Lower leg skin (tissue), 4 donors: ENCODE results near the gene REL. TPM values are rescaled to one million over a fixed set of nuclear protein-coding genes. Genes with fewer than 3 reads are reported as not detected.

Source experiments
- DNase-seq, 2 donors: peaks; one replicate each; pipeline ENCODE4 v3.0.0-alpha.2; 2019; ENCODE audit warnings: low spot score in 2 of 2
- H3K4me3 ChIP-seq: fragments of 200-600 bp; sonication (generic); 2 replicates; pipeline ENCODE4 v1.5.1; 2017; ENCODE audit warnings: mild to moderate bottlenecking, low read depth; ENCODE audit not compliant: poor library complexity, severe bottlenecking
- POLR2A ChIP-seq, 2 donors: fragments of 450-650 bp; IDR thresholded peaks; one replicate each; pipeline ENCODE4 v1.6.1; 2016 to 2017; ENCODE audit warnings: antibody characterized with exemption in 2 of 2, mild to moderate bottlenecking in 1 of 2, moderate library complexity in 1 of 2
- WGBS, 2 donors: methylation state at CpG; one replicate each; pipeline ENCODE4 v1.1.5; 2018; 5-methylcytosine and 5-hydroxymethylcytosine counted together
- intact Hi-C: fragments of 100-400 bp; cut with DNase I; formaldehyde crosslinking; loops from one replicate; pipeline ENCODE4 v1.15.0; 2023; ENCODE audit warnings: low total_unique reads
- total RNA-seq, 4 donors: library from RNA; depleted of rRNA; stranded (reverse); fragments of >200 nt; gene quantifications; one replicate each; pipeline ENCODE4 v1.1.0, GENCODE V29; 2016
- TF ChIP-seq, protein P1 (sequence below), 3 donors: fragments of 450-650 bp; IDR thresholded peaks; one replicate each; pipeline ENCODE4 v1.5.1; 2016; ENCODE audit warnings: antibody characterized with exemption in 3 of 3, mild to moderate bottlenecking in 3 of 3, moderate library complexity in 2 of 3

Gene REL
- total RNA-seq, 4 donors from 2014 or later, result 33.8 to 56.2 (median 41.2) TPM

DNA sequence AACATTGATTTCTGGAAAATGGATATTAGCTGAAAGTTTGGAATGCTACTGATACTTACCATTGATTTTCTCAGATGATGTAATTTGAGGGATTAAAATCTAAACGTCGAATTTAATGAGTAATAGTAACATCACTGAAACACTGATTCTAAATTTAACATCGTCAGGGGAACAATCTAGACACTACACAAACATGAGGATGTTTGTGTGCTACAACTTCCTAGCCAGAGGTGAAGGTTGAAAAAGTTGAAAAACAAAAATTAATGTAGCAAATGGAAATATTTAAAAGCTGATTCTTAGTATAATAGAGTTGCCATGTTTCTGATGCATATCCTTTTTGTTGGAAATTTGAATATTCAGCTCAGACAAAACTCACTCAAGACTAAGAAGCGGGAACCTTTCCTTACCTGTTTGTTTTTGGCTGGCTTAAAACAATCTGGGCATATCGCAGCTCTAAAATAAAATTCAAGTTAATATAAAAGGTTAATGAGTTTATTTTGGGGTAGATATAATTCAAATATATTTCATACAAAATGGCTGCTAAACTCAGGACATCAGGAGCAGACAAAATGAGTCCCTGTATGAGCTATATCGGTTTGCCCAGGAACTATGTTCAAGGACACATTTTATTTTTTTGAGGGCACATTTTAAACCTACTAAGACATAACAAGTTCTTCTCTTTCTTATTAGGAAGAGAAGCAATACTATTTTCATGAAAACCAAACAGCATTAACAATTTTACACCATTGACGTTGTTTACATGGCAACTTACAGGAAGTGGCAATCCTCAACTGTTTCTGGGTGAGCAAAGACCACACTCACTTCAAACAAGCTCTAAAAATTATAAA lies 83.5 kb downstream of the REL start:
- intact Hi-C loops, result no loop called here
- no peak for TF ChIP-seq POLR2A (IDR thresholded peaks at IDR 0.05)
- 63 to 67% methylated on average over 7 of the region's 7 CpGs for WGBS, 2 donors

DNA sequence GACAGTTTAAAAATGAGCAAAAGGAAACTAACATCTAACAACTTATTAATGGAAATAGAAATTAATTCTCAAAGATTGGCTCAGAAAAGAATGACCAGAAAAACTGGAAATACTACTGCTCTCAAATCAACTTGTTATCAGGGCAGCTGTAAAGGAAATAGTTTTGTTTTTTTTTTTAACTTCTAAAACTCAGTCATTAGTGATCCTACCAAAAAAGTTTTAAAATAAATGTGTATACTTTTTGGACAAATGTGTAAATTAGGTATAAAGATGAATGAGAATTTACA lies 84.1 kb downstream of the REL start:
- TF ChIP-seq, protein P1, sequence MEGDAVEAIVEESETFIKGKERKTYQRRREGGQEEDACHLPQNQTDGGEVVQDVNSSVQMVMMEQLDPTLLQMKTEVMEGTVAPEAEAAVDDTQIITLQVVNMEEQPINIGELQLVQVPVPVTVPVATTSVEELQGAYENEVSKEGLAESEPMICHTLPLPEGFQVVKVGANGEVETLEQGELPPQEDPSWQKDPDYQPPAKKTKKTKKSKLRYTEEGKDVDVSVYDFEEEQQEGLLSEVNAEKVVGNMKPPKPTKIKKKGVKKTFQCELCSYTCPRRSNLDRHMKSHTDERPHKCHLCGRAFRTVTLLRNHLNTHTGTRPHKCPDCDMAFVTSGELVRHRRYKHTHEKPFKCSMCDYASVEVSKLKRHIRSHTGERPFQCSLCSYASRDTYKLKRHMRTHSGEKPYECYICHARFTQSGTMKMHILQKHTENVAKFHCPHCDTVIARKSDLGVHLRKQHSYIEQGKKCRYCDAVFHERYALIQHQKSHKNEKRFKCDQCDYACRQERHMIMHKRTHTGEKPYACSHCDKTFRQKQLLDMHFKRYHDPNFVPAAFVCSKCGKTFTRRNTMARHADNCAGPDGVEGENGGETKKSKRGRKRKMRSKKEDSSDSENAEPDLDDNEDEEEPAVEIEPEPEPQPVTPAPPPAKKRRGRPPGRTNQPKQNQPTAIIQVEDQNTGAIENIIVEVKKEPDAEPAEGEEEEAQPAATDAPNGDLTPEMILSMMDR (IDR thresholded peaks at IDR 0.05), result no peak
- no peak for TF ChIP-seq POLR2A (IDR thresholded peaks at IDR 0.05)

More for the DNA sequence above, 83.5 kb downstream of the REL start:
- no peak for DNase-seq
- no peak overlapping the region for H3K4me3 ChIP-seq

DNA sequence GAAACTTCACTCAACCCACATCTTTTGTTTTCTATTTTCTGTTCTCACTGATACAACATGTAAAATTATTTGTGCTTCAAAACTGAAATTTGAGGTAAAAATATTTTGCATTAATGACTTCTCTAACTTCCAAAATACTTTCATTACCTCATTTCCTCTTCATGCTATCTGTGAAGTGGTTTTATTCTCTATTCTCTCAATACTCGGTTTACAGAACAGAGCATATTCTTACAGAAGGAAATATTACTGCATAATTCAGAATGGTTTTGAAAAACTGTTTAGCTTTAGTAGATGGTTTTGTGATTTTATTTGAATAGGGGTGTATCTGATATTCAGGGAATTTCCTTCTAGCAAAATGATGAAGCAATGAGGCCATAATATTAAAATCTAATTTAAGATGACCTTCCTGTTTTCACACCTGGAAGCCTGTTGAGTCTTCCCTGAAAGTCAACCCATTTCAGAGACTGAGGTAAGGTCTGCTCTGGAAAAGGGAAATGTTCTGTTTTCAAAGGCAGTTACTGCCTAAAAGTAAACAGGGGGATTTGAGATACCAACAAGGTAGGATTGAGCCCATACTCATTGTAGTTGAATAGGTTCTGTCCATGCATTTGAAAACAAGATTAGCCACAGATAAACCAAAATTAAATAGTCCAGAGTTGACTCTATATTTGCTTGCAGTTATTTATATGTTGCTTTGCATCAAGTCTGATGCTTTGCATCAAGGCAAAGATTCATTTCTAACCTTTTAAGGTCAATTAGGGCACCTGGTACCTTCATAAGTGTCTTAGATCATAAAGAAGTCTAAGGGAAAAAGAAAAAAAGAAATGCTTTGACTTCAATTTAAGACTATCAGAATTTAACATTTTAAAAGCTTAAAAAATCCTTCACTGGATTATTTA lies 85.4 kb downstream of the REL start:
- DNase-seq, result no peak
- no peak for TF ChIP-seq POLR2A (IDR thresholded peaks at IDR 0.05)
- TF ChIP-seq, protein P1 (IDR thresholded peaks at IDR 0.05), result no peak
- H3K4me3 ChIP-seq, result no peak overlapping the region
- 67 to 80% methylated on average over 1 of the region's 1 CpG for WGBS, 2 donors
- intact Hi-C loops, result no loop called here

More for the DNA sequence above, 84.1 kb downstream of the REL start:
- H3K4me3 ChIP-seq, result no peak overlapping the region
- DNase-seq, result no peak
- intact Hi-C loops, result no loop called here

DNA sequence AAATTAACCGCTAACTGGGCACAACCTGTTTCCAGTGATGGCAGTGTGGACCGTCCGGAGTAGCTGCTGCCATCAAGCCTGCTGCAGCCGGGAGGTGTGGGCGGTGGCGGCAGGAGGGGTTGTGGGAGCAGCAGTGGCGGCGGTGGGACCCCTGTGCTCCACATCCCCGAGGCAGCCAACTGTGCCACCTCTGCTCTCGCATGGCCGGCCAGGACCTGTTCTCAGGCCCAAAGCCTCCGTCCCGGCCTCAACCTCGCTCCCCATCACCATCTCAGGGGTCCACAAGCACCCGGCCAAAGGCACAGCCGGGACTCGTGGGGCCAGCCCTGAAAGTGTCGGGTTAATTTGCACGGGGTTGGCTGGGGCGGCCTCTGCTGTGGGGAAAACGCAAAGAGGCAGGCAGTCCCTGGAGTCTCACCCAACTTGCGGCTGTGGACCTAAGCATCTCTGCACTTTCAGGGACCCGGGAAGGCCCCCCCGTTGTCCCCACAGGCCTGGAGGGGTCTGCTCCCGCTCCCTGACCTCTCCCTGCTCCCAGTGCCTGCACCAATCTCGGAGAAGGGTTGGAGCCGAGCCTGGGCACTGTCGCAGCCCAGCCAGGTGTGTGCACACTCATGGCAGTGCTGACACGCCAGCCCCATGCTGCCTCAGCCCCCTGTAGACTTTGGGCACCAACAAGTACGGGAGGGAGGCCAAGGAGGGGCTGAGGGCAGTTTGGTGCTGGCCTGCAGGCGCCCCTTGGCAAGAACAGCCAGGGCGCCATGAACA lies 91.7 kb downstream of the REL start:
- WGBS, 2 donors, result 95 to 96% methylated on average over 27 to 30 of the region's 32 CpGs
- no peak overlapping the region for H3K4me3 ChIP-seq
- intact Hi-C loops, result no loop called here
- no peak for TF ChIP-seq POLR2A (IDR thresholded peaks at IDR 0.05)
- TF ChIP-seq, protein P1 (IDR thresholded peaks at IDR 0.05), result no peak
- no peak for DNase-seq

DNA sequence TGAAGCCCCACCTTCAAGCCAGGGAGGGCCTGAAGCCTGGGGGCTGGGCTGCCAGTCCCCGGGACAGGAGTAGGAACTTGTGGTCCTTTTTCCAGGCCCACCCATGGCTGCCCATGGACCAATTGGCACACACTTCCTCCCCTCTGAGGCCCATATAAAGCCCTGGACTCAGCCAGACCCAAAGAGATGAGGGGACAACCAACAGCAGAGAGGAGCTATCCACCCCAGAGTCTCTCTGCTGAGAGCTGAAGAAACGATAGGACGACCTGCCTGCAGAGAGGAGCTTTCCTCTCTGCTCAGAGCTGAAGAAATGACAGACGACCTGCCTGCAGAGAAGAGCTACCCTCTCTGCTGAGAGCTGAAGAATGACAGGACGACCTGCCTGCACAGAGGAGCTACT lies 92.3 kb downstream of the REL start:
- H3K4me3 ChIP-seq, result no peak overlapping the region
- DNase-seq, result no peak
- 84% methylated on average over 4 to 5 of the region's 5 CpGs for WGBS, 2 donors
- TF ChIP-seq POLR2A (IDR thresholded peaks at IDR 0.05), result no peak
- TF ChIP-seq, protein P1 (IDR thresholded peaks at IDR 0.05), result no peak
- intact Hi-C loops, result no loop called here
